Osteocyte (in vitro differentiated cells): ENCODE measurements around the gene CCL23. TPM values are rescaled to one million over a fixed set of nuclear protein-coding genes. Genes with fewer than 3 reads are reported as not detected.

Experiments used
- DNase-seq: peaks from one replicate; pipeline ENCODE4 v3.0.0; 2021; ENCODE audit warnings: mixed read lengths; ENCODE audit not compliant: unreplicated experiment; ENCODE audit errors: extremely low spot score
- H3K27ac Mint-ChIP-seq: one replicate; pipeline ENCODE4 v1.8.0; 2021; ENCODE audit warnings: mild to moderate bottlenecking, mixed read lengths; ENCODE audit not compliant: unreplicated experiment
- H3K27me3 Mint-ChIP-seq: one replicate; pipeline ENCODE4 v1.8.0; 2021; ENCODE audit warnings: mixed read lengths; ENCODE audit not compliant: unreplicated experiment
- H3K36me3 Mint-ChIP-seq: one replicate; pipeline ENCODE4 v1.8.0; 2021; ENCODE audit warnings: mixed read lengths; ENCODE audit not compliant: unreplicated experiment
- H3K4me1 Mint-ChIP-seq: one replicate; pipeline ENCODE4 v1.8.0; 2021; ENCODE audit warnings: mixed read lengths; ENCODE audit not compliant: unreplicated experiment
- H3K4me3 Mint-ChIP-seq: one replicate; pipeline ENCODE4 v1.8.0; 2021; ENCODE audit warnings: mild to moderate bottlenecking, moderate library complexity, mixed read lengths; ENCODE audit not compliant: unreplicated experiment
- H3K9me3 Mint-ChIP-seq: one replicate; pipeline ENCODE4 v1.8.0; 2021; ENCODE audit warnings: mixed read lengths; ENCODE audit not compliant: unreplicated experiment
- total RNA-seq: library from RNA; stranded (reverse); gene quantifications from 2 replicates; pipeline ENCODE4 v1.2.1, GENCODE V29; 2021
- TF ChIP-seq, protein P1 (sequence below): fragments of 200-600 bp; sonication (generic); IDR thresholded peaks from 2 replicates; pipeline ENCODE4 v1.5.0; 2021; ENCODE audit warnings: antibody characterized with exemption, mild to moderate bottlenecking, moderate library complexity

Gene CCL23
- total RNA-seq, 1 donor from 2014 or later = not detected

DNA sequence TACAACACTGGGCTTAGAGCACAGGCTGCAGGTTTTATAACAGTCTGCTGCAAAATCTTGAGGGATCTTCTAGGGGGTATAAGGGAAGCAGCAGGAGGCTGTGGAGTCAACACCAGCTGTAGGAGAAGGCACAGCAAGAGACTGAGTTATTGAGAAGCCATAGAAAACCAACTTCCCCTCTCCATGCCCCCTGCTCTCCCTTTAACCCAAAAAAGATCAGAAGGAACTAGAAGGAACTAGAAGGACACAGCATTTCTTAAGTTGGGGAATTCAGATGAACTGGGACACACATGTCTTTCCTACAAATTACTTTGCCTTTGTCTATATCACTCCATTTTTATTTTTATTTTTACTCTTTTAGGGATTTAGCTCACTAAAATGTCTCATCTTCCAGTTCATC, 40.1 kb upstream of the CCL23 start:
- TF ChIP-seq, protein P1, sequence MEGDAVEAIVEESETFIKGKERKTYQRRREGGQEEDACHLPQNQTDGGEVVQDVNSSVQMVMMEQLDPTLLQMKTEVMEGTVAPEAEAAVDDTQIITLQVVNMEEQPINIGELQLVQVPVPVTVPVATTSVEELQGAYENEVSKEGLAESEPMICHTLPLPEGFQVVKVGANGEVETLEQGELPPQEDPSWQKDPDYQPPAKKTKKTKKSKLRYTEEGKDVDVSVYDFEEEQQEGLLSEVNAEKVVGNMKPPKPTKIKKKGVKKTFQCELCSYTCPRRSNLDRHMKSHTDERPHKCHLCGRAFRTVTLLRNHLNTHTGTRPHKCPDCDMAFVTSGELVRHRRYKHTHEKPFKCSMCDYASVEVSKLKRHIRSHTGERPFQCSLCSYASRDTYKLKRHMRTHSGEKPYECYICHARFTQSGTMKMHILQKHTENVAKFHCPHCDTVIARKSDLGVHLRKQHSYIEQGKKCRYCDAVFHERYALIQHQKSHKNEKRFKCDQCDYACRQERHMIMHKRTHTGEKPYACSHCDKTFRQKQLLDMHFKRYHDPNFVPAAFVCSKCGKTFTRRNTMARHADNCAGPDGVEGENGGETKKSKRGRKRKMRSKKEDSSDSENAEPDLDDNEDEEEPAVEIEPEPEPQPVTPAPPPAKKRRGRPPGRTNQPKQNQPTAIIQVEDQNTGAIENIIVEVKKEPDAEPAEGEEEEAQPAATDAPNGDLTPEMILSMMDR = no peak
- DNase-seq = no peak
- Mint-ChIP-seq H3K4me1 (no peaks in the 10 kb centered on the region), H3K27me3 (peaks cover 2% of the 10 kb centered on the region), H3K27ac (no peak overlapping the region), H3K9me3 (no peaks in the 10 kb centered on the region), H3K4me3 (no peak overlapping the region), H3K36me3 (no peaks in the 10 kb centered on the region)

DNA sequence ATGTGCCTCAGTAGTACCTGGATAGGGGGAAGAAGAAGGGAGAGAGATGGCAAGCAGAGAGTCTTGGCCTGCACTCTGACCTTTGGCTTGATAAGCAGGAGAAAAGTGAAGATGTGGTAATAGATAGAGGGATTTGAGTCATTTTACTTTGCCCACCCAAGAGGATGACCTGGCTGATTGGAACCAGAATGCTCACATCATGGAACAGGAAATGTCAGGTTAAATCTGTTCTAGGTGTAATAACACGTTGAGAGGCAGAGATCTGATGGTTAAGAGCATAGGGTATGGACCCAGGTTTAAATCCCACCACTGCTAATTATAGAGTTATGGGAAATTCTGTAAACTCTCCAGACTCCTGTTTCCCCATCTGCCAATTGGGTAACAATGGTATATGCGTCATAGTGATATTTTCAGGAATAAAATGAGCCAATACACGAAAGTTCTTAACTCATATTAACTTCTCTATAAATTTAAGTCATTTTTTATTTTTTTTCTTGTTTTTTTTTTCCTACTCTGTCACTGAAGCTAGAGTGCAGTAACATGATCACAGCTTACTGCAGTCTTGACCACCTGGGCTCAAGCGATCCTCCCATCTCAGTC, 38.2 kb upstream of the CCL23 start:
- Mint-ChIP-seq H3K27ac (no peak overlapping the region), H3K27me3 (peaks cover 4% of the 10 kb centered on the region), H3K36me3 (no peaks in the 10 kb centered on the region), H3K4me1 (no peaks in the 10 kb centered on the region), H3K4me3 (no peak overlapping the region), H3K9me3 (peaks cover 3% of the 10 kb centered on the region)
- TF ChIP-seq, protein P1 = no peak
- DNase-seq = no peak

DNA sequence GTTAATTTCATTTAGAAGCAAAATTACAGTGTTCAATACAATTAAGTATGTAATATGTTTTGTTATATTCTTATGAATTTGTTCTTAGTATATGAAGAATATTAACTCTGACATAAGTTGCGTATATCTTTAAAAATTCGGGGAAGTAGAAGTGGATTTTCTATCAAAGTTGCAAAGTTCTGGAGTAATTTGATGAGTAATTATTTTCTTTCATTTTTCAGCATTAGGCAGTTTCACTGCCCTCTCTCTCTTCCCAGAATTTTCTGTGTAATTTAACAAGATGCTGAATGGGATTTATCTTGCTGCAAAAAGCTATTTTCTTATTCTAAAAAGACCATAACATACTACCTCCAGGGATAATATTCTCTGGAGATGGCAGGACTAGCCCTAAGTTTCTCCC, 37.4 kb upstream of the CCL23 start:
- H3K4me3 Mint-ChIP-seq = no peak overlapping the region
- no peak for DNase-seq
- H3K27me3 Mint-ChIP-seq = peaks cover 4% of the 10 kb centered on the region
- no peaks in the 10 kb centered on the region for H3K4me1 Mint-ChIP-seq
- peaks cover 7% of the 10 kb centered on the region for H3K9me3 Mint-ChIP-seq
- TF ChIP-seq, protein P1 = no peak
- H3K27ac Mint-ChIP-seq = no peak overlapping the region
- H3K36me3 Mint-ChIP-seq = no peaks in the 10 kb centered on the region

DNA sequence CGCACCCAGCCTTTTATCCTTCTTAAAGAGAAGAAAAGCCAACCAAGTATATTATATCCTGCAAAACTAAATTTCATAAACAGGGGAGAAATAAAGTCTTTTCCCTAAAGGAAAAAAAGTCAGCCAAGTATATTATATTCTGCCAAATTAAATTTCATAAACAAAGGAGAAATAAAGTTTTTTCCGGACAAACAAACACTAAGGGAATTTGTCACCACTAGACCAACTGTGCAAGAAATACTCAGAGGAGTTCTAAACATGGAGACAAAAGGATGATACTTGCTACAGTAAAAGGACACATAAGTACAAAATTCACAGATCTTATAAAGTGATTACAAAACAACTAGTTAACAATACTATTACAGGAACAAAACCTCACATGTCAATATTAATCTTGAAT, 31.9 kb upstream of the CCL23 start:
- H3K4me3 Mint-ChIP-seq = no peak overlapping the region
- H3K27ac Mint-ChIP-seq = no peak overlapping the region
- no peaks in the 10 kb centered on the region for H3K36me3 Mint-ChIP-seq
- peaks cover 26% of the 10 kb centered on the region for H3K9me3 Mint-ChIP-seq
- DNase-seq = no peak
- peaks cover 2% of the 10 kb centered on the region for H3K27me3 Mint-ChIP-seq
- H3K4me1 Mint-ChIP-seq = no peaks in the 10 kb centered on the region
- TF ChIP-seq, protein P1 = no peak

DNA sequence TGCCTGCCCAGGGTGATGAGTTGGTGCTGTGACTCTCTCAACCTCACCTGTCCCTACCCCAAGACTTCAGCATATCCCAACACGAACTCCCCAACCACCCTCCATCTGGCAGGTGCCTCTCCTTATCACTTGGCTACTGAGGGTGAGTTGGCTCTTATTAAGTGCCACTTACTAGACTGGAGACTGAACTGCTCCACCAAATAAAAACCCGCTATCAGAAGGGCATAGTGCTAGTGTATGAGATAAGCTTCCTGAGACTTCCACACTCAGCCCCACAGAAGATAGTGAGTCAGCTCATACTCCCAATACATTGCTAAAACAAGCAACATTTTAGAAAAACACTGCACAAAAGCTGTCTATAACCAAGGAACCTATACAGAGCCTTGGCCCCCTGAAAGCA, 30.3 kb upstream of the CCL23 start:
- Mint-ChIP-seq H3K36me3 (no peaks in the 10 kb centered on the region), H3K27me3 (peaks cover 6% of the 10 kb centered on the region), H3K4me1 (no peaks in the 10 kb centered on the region), H3K27ac (no peak overlapping the region), H3K9me3 (peaks cover 26% of the 10 kb centered on the region), H3K4me3 (no peak overlapping the region)
- TF ChIP-seq, protein P1 = no peak
- no peak for DNase-seq
